Measurements from ENCODE around the gene CAPN7.

Gene CAPN7

GRCh38 chr3:15217841-15218267, 11.8 kb downstream of the CAPN7 start:
- no peak overlapping the region for H3K4me2 ChIP-seq (ENCODE audit: insufficient read depth, low read length, poor library complexity, severe bottlenecking)
- no peaks in the 10 kb centered on the region for H3K27me3 ChIP-seq (ENCODE audit: control insufficient read depth in 3 of 3, insufficient read depth in 3 of 3, low read depth in 1 of 3, low read length in 3 of 3)
- H3K27ac ChIP-seq (replicated peaks; ENCODE audit: low read length), result no peak overlapping the region
- H4K91ac ChIP-seq (ENCODE audit: low read depth, low read length, poor library complexity), result no peak overlapping the region
- peaks cover 20 to 98% of the 10 kb centered on the region in 2 donors for H3K36me3 ChIP-seq (replicated peaks in 1 of 2; ENCODE audit: control insufficient read depth in 2 of 2, insufficient read depth in 2 of 2, low read length in 2 of 2)
- H3K18ac ChIP-seq (ENCODE audit: low read length), result no peak overlapping the region
- WGBS, 2 donors (ENCODE audit: extremely low coverage in 2 of 2, insufficient read length in 2 of 2, insufficient replicate concordance in 1 of 2), result no CpG with 5 or more reads among the region's 2 CpGs
- H3K14ac ChIP-seq (ENCODE audit: low read length), result no peak overlapping the region
- H4K8ac ChIP-seq (ENCODE audit: low read depth, low read length), result no peak overlapping the region
- no peak for DNase-seq (ENCODE audit: low spot score)
- no peaks in the 10 kb centered on the region for H3K4me1 ChIP-seq (ENCODE audit: control insufficient read depth in 2 of 2, insufficient read depth in 1 of 2, low read depth in 1 of 2, low read length in 2 of 2)
- no peak overlapping the region for H2BK120ac ChIP-seq (ENCODE audit: low read depth, low read length)
- H2AK5ac ChIP-seq (ENCODE audit: low read depth, low read length), result no peak overlapping the region
- H3K9ac ChIP-seq (ENCODE audit: low read depth, low read length, poor library complexity), result no peak overlapping the region
- no peak overlapping the region for H2BK15ac ChIP-seq (ENCODE audit: low read length)
- no peak overlapping the region for H3K4me3 ChIP-seq (ENCODE audit: low read length in 2 of 2)
- no peak overlapping the region for H3K23ac ChIP-seq (ENCODE audit: low read depth, low read length, poor library complexity)
- no peaks in the 10 kb centered on the region for H3K9me3 ChIP-seq (replicated peaks in 1 of 2; ENCODE audit: control insufficient read depth in 2 of 2, insufficient read depth in 1 of 2, low read depth in 1 of 2, low read length in 2 of 2)
- H2BK12ac ChIP-seq (ENCODE audit: low read length), result no peak overlapping the region
- H2AFZ ChIP-seq (ENCODE audit: low read length), result no peak overlapping the region
- H3K4ac ChIP-seq (ENCODE audit: low read length), result no peak overlapping the region
- no peaks in the 10 kb centered on the region for H3K79me1 ChIP-seq (ENCODE audit: low read depth, low read length)
- no peak overlapping the region for H2BK5ac ChIP-seq (ENCODE audit: low read length)

GRCh38 chr3:15218689-15219088, 12.6 kb downstream of the CAPN7 start:
- Histone ChIP-seq H2BK15ac (ENCODE audit: low read length) (no peak overlapping the region), H3K27me3 (ENCODE audit: control insufficient read depth in 3 of 3, insufficient read depth in 3 of 3, low read depth in 1 of 3, low read length in 3 of 3) (no peaks in the 10 kb centered on the region), H3K18ac (ENCODE audit: low read length) (no peak overlapping the region), H3K4me1 (ENCODE audit: control insufficient read depth in 2 of 2, insufficient read depth in 1 of 2, low read depth in 1 of 2, low read length in 2 of 2) (no peaks in the 10 kb centered on the region), H2AK5ac (ENCODE audit: low read depth, low read length) (no peak overlapping the region), H2BK120ac (ENCODE audit: low read depth, low read length) (no peak overlapping the region), H3K27ac (replicated peaks; ENCODE audit: low read length) (no peak overlapping the region), H4K8ac (ENCODE audit: low read depth, low read length) (no peak overlapping the region), H3K23ac (ENCODE audit: low read depth, low read length, poor library complexity) (no peak overlapping the region), H3K4ac (ENCODE audit: low read length) (no peak overlapping the region), H3K4me3 (ENCODE audit: low read length in 2 of 2) (no peak overlapping the region), H3K79me1 (ENCODE audit: low read depth, low read length) (no peaks in the 10 kb centered on the region), H3K36me3 (replicated peaks in 1 of 2; ENCODE audit: control insufficient read depth in 2 of 2, insufficient read depth in 2 of 2, low read length in 2 of 2) (peaks cover 20 to 98% of the 10 kb centered on the region in 2 donors), H3K9ac (ENCODE audit: low read depth, low read length, poor library complexity) (no peak overlapping the region), H3K9me3 (replicated peaks in 1 of 2; ENCODE audit: control insufficient read depth in 2 of 2, insufficient read depth in 1 of 2, low read depth in 1 of 2, low read length in 2 of 2) (no peaks in the 10 kb centered on the region), H2BK12ac (ENCODE audit: low read length) (no peak overlapping the region), H2BK5ac (ENCODE audit: low read length) (no peak overlapping the region), H2AFZ (ENCODE audit: low read length) (no peak overlapping the region), H3K14ac (ENCODE audit: low read length) (no peak overlapping the region), H3K4me2 (ENCODE audit: insufficient read depth, low read length, poor library complexity, severe bottlenecking) (no peak overlapping the region), H4K91ac (ENCODE audit: low read depth, low read length, poor library complexity) (no peak overlapping the region)
- DNase-seq (ENCODE audit: low spot score), result no peak

GRCh38 chr3:15220056-15220455, 14.0 kb downstream of the CAPN7 start:
- Histone ChIP-seq H2BK5ac (ENCODE audit: low read length) (no peak overlapping the region), H3K27me3 (ENCODE audit: control insufficient read depth in 3 of 3, insufficient read depth in 3 of 3, low read depth in 1 of 3, low read length in 3 of 3) (no peaks in the 10 kb centered on the region), H4K91ac (ENCODE audit: low read depth, low read length, poor library complexity) (no peak overlapping the region), H3K4ac (ENCODE audit: low read length) (no peak overlapping the region), H2BK12ac (ENCODE audit: low read length) (no peak overlapping the region), H3K4me3 (ENCODE audit: low read length in 2 of 2) (no peak overlapping the region), H3K79me1 (ENCODE audit: low read depth, low read length) (no peaks in the 10 kb centered on the region), H4K8ac (ENCODE audit: low read depth, low read length) (no peak overlapping the region), H3K18ac (ENCODE audit: low read length) (no peak overlapping the region), H2AFZ (ENCODE audit: low read length) (no peak overlapping the region), H3K4me2 (ENCODE audit: insufficient read depth, low read length, poor library complexity, severe bottlenecking) (no peak overlapping the region), H2BK120ac (ENCODE audit: low read depth, low read length) (no peak overlapping the region), H3K9ac (ENCODE audit: low read depth, low read length, poor library complexity) (no peak overlapping the region), H3K9me3 (replicated peaks in 1 of 2; ENCODE audit: control insufficient read depth in 2 of 2, insufficient read depth in 1 of 2, low read depth in 1 of 2, low read length in 2 of 2) (no peaks in the 10 kb centered on the region), H3K23ac (ENCODE audit: low read depth, low read length, poor library complexity) (no peak overlapping the region), H2AK5ac (ENCODE audit: low read depth, low read length) (no peak overlapping the region), H2BK15ac (ENCODE audit: low read length) (no peak overlapping the region), H3K4me1 (ENCODE audit: control insufficient read depth in 2 of 2, insufficient read depth in 1 of 2, low read depth in 1 of 2, low read length in 2 of 2) (no peaks in the 10 kb centered on the region), H3K14ac (ENCODE audit: low read length) (no peak overlapping the region), H3K27ac (replicated peaks; ENCODE audit: low read length) (no peak overlapping the region), H3K36me3 (replicated peaks in 1 of 2; ENCODE audit: control insufficient read depth in 2 of 2, insufficient read depth in 2 of 2, low read length in 2 of 2) (peaks cover 20 to 97% of the 10 kb centered on the region in 2 donors)
- DNase-seq (ENCODE audit: low spot score), result no peak
- WGBS, 2 donors (ENCODE audit: extremely low coverage in 2 of 2, insufficient read length in 2 of 2, insufficient replicate concordance in 1 of 2), result no CpG with 5 or more reads among the region's 8 CpGs

DNA sequence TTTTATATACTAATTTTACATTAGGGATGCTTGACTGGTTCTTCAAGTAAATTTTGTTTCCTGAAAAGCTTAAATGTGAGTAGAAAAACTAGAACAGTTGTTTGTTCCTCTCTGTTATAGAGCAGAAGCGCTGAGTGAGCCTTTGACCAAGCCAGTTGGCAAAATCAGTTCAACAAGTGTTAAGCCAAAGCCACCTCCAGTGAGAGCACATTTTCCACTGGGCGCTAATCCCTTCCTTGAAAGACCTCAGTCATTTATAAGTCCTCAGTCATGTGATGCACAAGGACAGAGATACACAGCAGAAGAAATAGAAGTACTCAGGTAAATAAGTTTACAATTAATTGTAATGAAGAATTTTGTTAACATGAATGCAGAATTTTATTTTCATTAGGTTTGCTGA, 14.6 kb downstream of the CAPN7 start:
- Histone ChIP-seq H2AK5ac (ENCODE audit: low read depth, low read length) (no peak overlapping the region), H3K14ac (ENCODE audit: low read length) (no peak overlapping the region), H4K8ac (ENCODE audit: low read depth, low read length) (no peak overlapping the region), H3K9me3 (replicated peaks in 1 of 2; ENCODE audit: control insufficient read depth in 2 of 2, insufficient read depth in 1 of 2, low read depth in 1 of 2, low read length in 2 of 2) (no peaks in the 10 kb centered on the region), H2AFZ (ENCODE audit: low read length) (no peak overlapping the region), H2BK15ac (ENCODE audit: low read length) (no peak overlapping the region), H4K91ac (ENCODE audit: low read depth, low read length, poor library complexity) (no peak overlapping the region), H3K4me1 (ENCODE audit: control insufficient read depth in 2 of 2, insufficient read depth in 1 of 2, low read depth in 1 of 2, low read length in 2 of 2) (no peaks in the 10 kb centered on the region), H3K4me2 (ENCODE audit: insufficient read depth, low read length, poor library complexity, severe bottlenecking) (no peak overlapping the region), H3K27me3 (ENCODE audit: control insufficient read depth in 3 of 3, insufficient read depth in 3 of 3, low read depth in 1 of 3, low read length in 3 of 3) (no peaks in the 10 kb centered on the region), H2BK5ac (ENCODE audit: low read length) (no peak overlapping the region), H3K4me3 (ENCODE audit: low read length in 2 of 2) (no peak overlapping the region), H3K36me3 (replicated peaks in 1 of 2; ENCODE audit: control insufficient read depth in 2 of 2, insufficient read depth in 2 of 2, low read length in 2 of 2) (peaks cover 20 to 97% of the 10 kb centered on the region in 2 donors), H3K9ac (ENCODE audit: low read depth, low read length, poor library complexity) (no peak overlapping the region), H3K27ac (replicated peaks; ENCODE audit: low read length) (no peak overlapping the region), H3K18ac (ENCODE audit: low read length) (no peak overlapping the region), H3K23ac (ENCODE audit: low read depth, low read length, poor library complexity) (no peak overlapping the region), H3K4ac (ENCODE audit: low read length) (no peak overlapping the region), H3K79me1 (ENCODE audit: low read depth, low read length) (no peaks in the 10 kb centered on the region), H2BK12ac (ENCODE audit: low read length) (no peak overlapping the region), H2BK120ac (ENCODE audit: low read depth, low read length) (no peak overlapping the region)
- DNase-seq (ENCODE audit: low spot score), result no peak
- WGBS, 2 donors (ENCODE audit: extremely low coverage in 2 of 2, insufficient read length in 2 of 2, insufficient replicate concordance in 1 of 2), result no CpG with 5 or more reads among the region's 2 CpGs

Measured in neuronal stem cell (in vitro differentiated cells).